LHCN-M2 (cell line): ENCODE data around the gene RAD51B. TPM values are rescaled to one million over a fixed set of nuclear protein-coding genes. Genes with fewer than 3 reads are reported as not detected.

Experiments used
- DNase-seq: peaks from one replicate; pipeline ENCODE4 v3.0.0-alpha.2; 2012; ENCODE audit warnings: low read depth
- total RNA-seq: library from RNA; depleted of rRNA; stranded (reverse); fragments of >200 nt; gene quantifications from 2 replicates; pipeline ENCODE4 v1.2.3, GENCODE V29; 2014

The RAD51B gene
- total RNA-seq, 1 experiment from 2014 or later = 14.5 TPM

DNA sequence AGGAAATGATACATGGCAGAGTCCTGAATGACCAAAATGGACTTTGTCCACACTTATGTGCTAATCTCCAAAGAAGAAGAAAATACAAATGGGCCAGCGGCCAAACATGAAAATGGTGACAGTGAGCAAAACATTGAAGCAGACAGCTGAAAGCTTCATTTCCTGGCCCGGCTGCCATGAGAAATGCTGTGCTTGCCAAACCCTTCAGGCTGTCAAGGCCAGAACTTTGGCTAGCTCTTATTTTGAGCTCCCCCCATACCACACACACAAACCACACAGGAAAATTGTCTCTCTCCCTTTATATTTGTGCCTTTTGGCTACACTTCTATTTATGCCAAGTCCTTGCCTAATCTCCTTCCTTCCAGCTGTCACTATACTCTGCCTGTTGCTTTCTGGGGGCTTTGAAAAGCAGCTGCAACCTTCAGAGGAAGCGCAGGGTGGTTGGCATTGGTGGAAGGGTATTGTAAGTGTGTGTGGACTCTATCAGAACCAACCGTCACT, 323.8 kb downstream of the RAD51B start:
- peak; percentile 98 for DNase-seq

DNA sequence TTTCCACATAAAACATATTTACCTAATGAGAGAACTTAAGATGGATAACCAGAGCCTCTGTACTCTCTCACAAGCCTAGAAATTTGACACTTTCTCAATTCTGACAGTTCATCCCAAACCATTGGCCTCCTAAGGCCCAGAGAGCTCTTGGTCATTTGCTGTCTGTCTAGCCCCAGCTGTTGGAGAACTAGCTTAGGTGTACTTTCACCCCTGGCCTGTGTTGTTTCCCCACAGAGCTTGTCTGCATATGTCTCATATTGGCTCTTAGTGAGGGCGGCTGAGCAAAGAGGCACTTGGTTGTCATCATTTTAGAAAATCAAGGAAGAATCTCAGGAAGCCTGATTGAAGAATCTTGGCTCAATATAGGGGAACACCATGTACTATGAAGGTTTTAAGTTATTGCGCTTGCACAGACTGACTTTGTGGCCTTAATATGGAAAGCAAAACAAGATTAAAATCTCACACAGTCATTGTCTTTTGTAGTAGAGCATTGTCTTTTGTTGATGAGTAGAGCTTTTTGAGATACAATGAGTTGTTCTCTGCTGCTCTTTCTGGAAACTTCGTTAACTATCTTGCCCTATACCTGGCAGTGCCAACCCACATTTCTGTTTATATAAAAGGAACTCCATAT, 324.6 kb downstream of the RAD51B start:
- DNase-seq = peak; percentile 96

DNA sequence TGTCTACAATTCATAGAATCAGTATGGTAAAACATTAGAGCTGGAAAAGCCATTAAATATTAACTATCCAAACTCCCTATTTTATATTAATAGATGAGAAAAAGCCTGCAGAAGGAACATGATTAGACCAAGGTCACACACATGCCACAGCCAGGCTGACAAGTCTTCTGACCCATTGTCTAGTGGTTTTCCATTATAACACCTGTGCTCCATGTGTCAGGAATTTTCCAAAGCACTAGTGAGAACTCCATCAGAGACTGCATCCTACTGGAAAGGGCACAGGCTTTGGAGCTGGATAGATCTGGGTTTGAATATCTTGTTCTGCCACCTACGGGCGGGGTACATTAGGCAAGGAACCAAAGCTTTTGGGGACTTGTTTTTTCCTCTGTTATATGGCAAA, 325.5 kb downstream of the RAD51B start:
- DNase-seq = peak; percentile 55

DNA sequence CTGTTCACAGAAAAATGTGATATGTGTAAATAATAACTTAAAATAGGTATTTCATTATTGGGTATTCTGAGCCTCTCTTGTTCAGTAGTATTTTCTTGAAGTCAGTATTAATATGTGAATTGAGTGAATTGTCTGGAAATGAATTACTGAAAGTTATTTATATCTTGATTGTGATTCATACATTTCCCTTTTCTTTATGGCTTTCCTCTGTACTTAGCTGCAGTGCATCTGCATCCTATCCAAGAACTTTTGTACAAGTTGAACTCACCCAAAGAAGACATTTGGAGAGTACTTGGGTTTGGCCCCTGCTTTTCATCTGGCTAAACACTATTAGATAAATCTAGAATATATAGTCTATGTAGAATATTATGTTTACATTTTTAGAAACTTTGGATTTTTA, 326.0 kb downstream of the RAD51B start:
- DNase-seq = no peak

DNA sequence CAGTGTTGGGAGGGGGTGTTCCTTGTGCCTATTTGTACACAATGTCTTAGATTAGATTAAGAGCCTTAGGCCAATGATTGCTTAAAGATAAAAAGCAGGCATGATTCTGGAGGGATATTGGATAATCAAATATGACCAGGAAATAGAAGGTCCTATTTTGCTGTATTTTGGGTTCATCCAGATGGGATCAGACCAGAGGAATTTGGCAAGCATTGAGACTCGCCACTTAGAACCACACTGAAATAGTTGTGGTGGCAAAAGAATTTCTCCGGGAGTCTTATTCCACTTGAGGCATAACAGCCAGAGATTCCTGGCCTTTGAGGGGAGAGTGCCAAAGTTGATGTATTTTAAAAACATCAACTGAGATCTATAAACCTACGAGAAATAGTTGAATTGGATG, 327.2 kb downstream of the RAD51B start:
- peak; percentile 98 for DNase-seq

DNA sequence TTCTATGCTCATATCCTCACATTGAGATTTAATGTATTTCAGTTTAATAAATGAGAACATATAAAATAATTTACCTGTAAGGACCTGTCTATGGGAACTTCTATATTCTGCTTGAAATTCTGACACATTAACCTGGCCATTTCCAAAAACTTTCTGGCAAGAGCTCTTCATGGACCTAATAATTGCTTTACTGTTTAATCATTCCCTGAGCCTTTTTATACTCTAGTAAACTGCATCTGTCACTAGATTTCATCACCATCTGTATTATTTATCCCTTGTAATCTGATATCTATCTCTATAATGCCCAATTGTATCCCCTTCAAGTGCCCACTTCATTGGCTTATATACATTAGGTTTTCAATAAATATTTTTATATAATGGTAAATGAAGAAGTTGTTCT, 327.7 kb downstream of the RAD51B start:
- peak; percentile 58 for DNase-seq

DNA sequence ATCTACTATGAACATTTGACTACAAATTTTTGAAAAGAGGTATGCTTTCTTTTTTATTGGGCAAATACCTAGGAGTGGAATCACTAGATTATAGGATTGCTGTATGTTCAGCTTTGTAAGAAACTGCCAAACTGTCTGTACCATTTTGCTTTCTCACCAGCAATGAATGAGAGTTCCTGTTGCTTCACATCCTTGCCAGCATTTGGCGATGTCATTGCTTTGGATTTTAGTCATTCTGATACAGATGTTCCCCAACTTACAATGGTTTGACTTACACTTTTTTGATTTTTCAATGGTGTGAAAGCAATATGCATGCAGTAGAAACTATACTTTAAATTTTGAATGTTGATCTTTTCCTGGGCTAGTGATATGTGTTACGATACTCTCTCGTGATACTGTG, 328.7 kb downstream of the RAD51B start:
- no peak for DNase-seq

DNA sequence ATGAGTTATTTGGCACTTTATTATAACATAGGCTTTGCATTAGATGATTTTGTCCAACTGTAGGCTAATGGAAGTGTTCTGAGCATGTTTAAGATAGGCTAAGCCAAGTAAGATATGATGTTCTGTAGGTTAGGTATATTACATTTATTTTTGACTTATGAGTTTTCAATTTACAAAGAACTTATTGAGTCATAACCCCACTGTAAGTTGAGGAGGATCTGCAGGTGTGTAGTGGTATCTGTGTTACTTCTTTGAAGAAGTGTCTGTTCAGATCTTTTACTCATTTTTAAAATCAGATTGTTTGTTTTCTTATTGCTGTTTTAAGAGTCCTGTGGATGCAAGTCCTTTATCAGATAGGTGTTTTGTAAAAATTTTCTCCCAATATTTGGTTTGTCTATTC, 329.2 kb downstream of the RAD51B start:
- no peak for DNase-seq

DNA sequence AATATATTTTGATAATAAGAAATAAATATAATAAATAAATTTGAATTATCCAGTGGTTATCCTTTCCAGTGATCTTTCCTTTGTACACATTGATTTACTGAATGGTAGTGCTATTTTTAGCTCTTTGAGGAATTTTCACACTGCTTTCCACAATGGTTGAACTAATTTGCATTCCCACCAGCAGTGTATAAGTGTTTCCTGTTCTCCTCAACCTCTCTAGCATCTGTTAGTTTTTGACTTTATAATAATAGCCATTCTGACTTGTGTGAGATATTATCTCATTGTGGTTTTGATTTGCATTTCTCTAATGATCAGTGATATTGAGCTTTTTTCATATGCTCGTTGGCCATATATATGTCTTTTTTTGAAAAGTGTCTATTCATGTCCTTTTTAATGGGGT, 333.7 kb downstream of the RAD51B start:
- DNase-seq = no peak

DNA sequence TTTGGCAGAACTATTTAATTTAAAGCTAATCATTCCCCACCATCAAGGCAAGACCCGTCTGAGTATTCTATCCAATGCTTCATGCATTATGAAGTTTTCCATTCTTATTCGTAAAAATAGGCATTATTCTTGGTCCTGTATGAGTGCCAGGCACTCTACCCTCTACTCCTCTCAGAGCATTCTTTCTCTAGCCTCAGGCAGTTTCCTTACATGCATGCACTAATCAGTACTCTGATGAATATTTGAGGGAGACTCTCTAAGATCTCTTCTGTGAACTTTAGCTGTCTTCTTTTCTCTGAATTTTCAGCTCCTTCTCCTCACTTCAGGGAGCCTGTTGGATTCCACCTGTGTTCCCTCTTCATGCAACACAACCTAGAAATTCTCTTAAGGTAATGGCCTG, 334.7 kb downstream of the RAD51B start:
- DNase-seq = no peak

DNA sequence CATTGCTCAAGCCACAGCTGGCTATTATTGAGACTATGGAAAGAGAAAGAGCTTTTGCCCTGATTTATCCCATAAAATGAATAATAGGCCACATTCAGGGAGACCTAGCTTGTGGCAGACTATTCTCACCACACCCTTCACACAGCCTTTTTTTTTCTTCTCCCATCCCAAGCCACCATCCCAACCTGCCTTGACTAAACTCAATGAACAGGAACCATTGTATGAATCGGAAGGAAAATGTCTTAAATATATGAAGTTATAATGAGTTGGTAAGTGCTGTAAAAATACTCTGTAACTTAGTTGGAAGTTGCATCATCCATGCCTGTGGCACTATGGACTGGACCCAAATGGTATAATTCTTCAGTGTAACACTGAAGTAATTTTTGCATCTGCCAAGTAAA, 338.4 kb downstream of the RAD51B start:
- DNase-seq = no peak

DNA sequence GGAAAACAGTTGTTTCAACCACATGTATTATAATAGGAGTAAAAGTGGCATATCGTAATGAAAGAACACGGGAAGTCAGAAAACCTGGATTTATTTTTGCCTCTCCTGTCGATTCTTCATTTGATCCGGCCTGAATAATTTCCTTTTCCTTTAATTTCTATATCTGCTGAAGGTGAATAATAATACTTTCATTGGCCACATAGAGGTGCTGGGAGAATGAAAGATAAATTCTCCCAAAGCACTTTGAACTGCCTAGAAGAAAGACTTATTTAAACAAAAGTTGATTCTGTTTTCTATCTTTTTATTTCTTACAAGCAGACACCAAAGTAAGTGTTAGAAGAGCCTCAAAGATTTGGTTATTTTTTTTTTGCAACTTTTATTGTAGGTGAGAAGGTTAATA, 339.1 kb downstream of the RAD51B start:
- DNase-seq = no peak

DNA sequence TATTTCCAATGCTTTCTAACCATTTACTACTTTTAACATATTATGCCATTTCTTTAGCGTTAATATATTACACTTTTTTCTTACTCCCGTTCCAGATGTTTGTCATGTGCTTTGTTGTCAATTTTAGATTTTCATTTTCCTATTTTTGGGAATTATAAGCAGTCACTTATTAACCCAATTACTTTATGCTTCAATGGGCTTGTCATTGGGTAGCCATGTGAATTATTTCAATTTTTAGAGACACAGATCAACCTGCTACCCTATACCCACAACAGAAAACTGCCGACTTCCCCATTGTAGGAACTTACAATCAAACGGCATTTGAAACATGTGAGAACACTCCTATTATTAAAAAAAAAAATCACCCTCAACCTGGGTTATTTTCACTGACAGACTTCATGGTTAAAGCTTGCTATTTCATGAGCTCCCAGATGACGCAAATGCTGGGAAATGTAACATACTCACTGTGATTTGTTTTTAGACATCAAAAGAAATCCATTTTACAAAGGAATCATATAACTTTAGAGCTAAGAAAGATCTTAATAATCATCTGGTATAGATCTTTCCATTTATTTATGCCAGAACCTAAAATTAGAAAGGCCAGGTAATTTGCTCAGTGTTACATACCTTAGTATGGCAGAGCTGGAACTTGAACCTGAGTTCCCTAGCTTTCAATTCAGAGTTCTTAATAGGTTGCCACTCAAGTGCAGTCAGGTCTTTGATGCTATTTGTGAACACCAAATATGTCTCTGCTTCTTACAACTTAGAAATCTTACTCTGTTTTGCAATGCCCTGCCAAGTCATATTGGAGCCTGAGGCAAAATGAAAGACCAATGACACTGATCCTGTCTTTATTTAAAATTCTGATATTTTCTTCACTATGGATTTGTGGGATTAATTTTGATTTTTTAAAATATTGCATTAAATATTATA, 340.4 kb downstream of the RAD51B start:
- no peak for DNase-seq

DNA sequence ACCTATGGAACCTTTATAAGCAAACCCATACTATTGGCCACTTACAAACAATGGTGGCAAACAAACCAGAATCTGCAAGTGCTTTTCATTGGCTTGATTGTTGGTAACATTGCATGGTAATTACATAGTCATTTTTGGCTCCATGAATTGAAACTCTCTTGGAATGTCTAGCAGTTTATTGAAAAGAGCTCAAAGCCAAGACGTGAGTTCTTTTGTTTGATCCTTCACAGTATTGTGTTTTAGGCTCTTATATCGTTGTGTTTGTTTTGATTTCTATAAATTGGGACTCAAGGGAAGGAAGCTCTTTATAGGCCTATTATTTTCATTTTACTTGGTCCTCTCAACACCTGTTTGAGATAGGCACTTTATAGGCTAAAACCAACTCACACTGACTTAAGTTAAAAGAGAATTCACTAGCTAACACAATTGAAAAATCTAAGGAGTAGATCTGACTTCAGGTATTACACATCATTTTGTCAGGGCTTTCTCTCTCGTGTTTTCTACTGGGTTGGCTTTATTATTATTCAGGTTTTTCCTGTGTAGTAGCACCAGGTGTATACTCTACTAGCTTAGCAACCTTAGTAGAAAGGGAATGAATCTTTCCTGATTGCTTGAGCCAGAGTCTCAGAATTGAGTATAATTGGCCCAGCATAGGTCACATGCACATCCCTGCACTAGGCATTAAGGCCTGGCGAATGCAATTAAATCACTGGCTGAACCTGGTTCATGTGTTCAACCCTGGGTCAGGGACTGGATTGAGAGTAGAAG, 341.4 kb downstream of the RAD51B start:
- DNase-seq = no peak

DNA sequence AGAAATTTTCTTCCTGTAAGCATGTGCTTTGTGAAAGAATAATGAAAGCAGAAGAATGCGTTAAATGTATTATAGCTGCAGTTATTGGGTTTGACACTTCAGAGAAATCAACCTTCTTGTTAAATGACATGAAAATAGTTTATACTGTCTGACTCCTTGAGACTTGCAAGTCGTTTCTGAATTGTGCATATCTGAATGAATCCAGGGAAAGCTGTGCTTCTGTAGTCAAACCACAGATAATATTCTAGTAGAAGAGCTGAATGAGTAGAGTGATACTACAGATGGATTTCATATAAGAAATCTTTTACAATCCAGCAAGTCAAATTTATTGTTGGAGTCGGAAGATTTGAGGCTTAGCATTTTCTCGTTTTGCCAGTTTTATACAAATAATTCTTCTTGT, 343.3 kb downstream of the RAD51B start:
- no peak for DNase-seq

DNA sequence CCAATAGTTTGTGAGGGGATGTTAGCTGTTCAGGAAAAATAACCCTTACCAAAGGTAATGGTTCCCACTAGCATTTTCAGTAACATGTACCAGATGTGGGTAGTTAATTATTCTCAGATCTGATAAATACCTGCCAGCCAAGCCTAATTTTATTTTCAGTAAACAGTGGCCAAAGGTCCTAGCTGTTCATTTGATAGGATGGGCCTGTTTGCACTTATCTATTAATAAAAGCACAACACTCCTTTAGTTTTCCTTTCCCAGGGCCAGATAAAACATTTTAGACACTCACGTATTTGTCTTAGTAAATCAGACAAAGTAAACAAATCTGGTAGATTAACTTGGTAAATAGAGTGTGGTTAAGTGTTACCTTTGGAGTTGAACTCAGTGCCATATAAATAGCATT, 345.1 kb downstream of the RAD51B start:
- no peak for DNase-seq

DNA sequence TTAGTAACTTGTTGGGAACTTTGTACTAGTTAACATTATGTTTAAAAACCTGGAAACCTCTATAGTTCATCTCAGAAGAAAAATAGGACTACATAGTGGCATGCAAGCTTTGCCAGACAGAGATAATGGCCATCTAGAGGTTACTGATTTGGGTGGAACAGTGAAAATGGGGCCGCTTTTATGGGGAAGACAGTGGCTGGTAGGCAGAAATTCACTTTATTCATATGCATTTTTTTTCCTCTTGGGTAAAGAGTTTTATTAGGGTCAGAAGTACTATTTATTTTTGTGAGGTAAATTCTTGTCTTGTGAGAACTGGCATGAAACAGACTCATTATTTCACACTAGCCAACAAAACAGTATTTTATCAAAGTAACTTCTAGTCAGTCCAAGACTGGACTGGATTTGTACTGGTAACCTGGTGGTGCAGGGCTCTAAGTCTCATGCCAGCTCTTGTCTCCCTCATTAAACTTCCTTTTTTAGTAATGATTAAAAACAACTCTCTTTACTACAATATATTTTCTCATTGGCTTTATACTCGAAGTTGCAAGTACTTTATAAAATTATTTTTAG, 345.8 kb downstream of the RAD51B start:
- DNase-seq = no peak

DNA sequence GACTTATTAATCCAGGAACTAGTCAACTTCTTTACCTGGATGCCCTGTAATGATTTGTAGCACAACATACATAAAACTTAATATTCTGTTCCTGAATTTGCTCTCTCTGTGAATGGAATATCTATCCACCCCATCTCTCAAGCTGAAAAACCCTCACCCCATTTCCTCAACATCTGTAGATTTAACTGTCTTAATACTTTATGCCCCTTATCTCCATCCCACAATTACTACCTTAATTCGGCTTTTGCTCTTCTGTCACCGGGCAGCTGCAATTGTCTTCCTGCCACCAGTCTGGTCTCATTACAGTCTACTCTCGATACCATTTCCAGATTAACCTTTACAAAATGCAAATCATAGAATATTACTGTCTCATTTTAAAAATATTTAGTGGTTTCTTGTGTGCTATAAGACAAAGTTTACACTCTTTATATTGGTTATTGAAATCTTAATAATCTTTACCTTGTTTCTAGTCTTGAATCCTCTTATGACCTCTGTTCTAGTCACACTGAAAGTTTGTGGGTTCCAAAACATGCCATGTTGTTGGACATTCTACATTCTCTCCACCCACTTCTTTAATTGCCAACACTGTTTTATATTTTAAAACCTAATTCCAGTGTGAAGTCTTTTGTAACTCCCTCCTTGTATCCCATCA, 347.3 kb downstream of the RAD51B start:
- DNase-seq = no peak

DNA sequence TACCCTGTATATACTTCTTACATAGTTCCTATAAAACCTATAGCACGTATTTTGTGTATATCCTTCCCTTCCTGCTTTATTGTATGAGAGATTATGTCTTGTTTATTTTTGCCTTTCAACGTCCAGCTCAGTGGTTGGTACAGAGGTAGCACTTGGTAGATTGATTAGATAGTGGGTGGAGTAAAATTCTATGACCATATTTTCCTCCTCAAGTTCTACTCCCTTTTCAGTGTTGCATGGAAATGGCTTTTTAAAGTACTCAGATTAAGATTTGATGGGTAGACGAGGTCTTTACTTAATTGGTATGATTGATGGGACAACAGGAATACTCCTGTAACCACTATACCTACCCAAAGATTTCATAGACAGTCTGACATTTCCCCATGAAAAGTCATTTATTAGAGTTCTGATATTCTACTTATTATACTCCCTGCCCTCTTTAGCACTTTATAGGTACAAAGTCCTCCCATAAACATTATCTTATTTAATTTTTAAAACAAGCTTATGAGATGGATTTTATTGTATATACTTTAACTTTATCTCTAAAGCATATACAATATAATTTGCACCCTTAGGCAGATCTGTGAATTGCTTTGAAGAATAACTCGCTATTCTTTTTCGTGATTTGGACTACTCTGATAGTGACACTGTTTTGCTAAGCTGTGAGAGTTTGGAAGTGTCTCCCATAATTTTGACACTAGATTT, 348.0 kb downstream of the RAD51B start:
- DNase-seq = no peak

DNA sequence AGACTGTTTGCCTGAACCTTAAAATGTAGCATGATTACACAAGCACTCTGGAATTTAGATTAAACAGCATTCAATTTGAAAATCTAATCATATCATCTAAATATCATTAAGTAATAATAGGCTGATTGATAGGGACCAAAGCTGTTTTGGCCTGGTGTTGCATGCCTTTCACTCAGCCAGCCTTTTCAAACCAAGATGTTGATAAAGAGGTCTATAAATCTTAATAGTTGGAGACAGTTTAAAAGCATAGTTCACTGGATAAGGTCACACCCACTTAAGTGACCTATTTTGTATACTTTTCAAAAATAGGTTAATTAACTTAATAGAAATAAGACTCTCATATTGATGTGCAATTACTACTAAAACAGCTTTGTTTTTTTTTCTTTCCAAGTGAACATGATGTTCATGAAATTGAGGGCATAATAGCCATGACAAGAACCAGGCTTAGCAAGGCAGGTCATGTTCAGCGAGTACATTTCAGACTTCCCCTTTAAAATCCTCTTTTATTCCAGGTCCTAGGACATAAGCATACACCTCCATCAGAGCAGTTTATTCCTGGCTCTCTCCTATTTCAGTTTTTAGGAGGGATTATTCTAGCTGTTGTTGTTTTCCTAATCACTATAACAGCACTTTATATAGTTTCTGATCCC, 349.0 kb downstream of the RAD51B start:
- DNase-seq = no peak
